Upper lobe of left lung (tissue), 4 donors: ENCODE measurements around the gene ATP8B3.

Experiments used
- POLR2A ChIP-seq, 4 donors: fragments of 450-650 bp; IDR thresholded peaks; one replicate each; pipeline ENCODE4 v1.5.1; 2016 to 2017; ENCODE audit warnings: antibody characterized with exemption in 4 of 4, mild to moderate bottlenecking in 2 of 4
- TF ChIP-seq, protein P1 (sequence below), 6 experiments: fragments of 450-650 bp in 4 of 6; fragments of 200-600 bp in 2 of 6; sonication (generic) in 2 of 6; IDR thresholded peaks; one replicate each; pipeline ENCODE4 v1.5.1; 2016 to 2019; ENCODE audit warnings: antibody characterized with exemption in 6 of 6

DNA sequence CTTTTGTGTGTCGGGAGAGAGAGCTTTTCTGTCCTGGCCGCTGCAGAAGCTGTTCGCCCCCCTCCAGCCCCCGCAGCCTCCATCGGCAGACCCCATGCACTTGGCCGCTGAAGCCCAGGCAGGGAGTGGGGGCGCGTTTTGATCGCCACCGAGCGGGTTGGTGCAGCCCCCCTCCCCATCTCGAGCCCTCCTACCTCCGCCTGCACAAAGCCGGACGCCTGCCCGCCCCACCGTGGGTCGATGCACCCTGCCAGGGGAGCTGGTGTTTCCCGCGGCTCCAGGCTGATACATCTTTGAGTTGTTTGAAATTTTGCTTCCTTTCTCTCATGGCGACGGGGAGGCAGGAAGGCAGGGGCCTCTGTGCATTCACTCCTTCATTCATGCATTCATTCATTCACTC, 75.1 kb downstream of the ATP8B3 start:
- TF ChIP-seq, protein P1, sequence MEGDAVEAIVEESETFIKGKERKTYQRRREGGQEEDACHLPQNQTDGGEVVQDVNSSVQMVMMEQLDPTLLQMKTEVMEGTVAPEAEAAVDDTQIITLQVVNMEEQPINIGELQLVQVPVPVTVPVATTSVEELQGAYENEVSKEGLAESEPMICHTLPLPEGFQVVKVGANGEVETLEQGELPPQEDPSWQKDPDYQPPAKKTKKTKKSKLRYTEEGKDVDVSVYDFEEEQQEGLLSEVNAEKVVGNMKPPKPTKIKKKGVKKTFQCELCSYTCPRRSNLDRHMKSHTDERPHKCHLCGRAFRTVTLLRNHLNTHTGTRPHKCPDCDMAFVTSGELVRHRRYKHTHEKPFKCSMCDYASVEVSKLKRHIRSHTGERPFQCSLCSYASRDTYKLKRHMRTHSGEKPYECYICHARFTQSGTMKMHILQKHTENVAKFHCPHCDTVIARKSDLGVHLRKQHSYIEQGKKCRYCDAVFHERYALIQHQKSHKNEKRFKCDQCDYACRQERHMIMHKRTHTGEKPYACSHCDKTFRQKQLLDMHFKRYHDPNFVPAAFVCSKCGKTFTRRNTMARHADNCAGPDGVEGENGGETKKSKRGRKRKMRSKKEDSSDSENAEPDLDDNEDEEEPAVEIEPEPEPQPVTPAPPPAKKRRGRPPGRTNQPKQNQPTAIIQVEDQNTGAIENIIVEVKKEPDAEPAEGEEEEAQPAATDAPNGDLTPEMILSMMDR (IDR thresholded peaks at IDR 0.05), result no peak
- no peak for TF ChIP-seq POLR2A (IDR thresholded peaks at IDR 0.05)
